MM.1S (cell line): ENCODE results near the gene IP6K2.

ENCODE experiments used
- CTCF ChIP-seq: fragments of 300-600 bp; sonication (generic); IDR thresholded peaks from 2 replicates; pipeline ENCODE4 v1.5.1; 2016; ENCODE audit warnings: antibody characterized with exemption, low read length, mixed read lengths
- EZH2 ChIP-seq: fragments of 300-600 bp; sonication (generic); optimal IDR thresholded peaks from 2 replicates; pipeline ENCODE3; 2017; ENCODE audit warnings: low read depth, mild to moderate bottlenecking, antibody characterized with exemption, low read length, mixed read lengths
- EZH2phosphoT487 ChIP-seq: fragments of 300-600 bp; sonication (generic); IDR thresholded peaks from 2 replicates; pipeline ENCODE4 v1.6.1; 2018; ENCODE audit warnings: antibody characterized with exemption, low read length

GRCh38 chr3:48647714-48648113, 69.3 kb downstream of the IP6K2 start:
- no peak for TF ChIP-seq CTCF
- no peak for TF ChIP-seq EZH2
- TF ChIP-seq EZH2phosphoT487 = no peak
